ENCODE data around the gene SMPD3.
A peak's percentile ranks its signal among the peaks of the same experiment; 100 is the strongest.

The SMPD3 gene

GRCh38 chr16:68351463-68351862 is 96.8 kb downstream of the SMPD3 start:
- no peak for DNase-seq

- DNase-seq: no peak
Measured at GRCh38 chr16:68350813-68351350, 97.4 kb downstream of the SMPD3 start.

GRCh38 chr16:68349838-68350410 is 98.4 kb downstream of the SMPD3 start:
- DNase-seq: no peak

- DNase-seq: no peak
Measured at GRCh38 chr16:68348639-68349445, 99.5 kb downstream of the SMPD3 start.

GRCh38 chr16:68347605-68348004 is 100.7 kb downstream of the SMPD3 start:
- DNase-seq: no peak

- no peak for DNase-seq
Measured at GRCh38 chr16:68346892-68347480, 101.3 kb downstream of the SMPD3 start.

GRCh38 chr16:68345958-68346635 is 102.2 kb downstream of the SMPD3 start:
- no peak for DNase-seq

- DNase-seq: no peak
Measured at GRCh38 chr16:68345351-68345810, 102.9 kb downstream of the SMPD3 start.

- DNase-seq: no peak
Measured at GRCh38 chr16:68344252-68344651, 104.1 kb downstream of the SMPD3 start.

- no peak for DNase-seq
Measured at GRCh38 chr16:68343137-68343536, 105.2 kb downstream of the SMPD3 start.

- no peak for DNase-seq
Measured at GRCh38 chr16:68342620-68343019, 105.7 kb downstream of the SMPD3 start.

GRCh38 chr16:68339214-68339613 is 109.1 kb downstream of the SMPD3 start:
- no peak for DNase-seq

GRCh38 chr16:68338326-68339119 is 109.8 kb downstream of the SMPD3 start:
- DNase-seq: no peak

GRCh38 chr16:68335175-68335574 is 113.1 kb downstream of the SMPD3 start:
- no peak for DNase-seq

- DNase-seq: no peak
Measured at GRCh38 chr16:68332411-68333121, 115.7 kb downstream of the SMPD3 start.

GRCh38 chr16:68331879-68332410 is 116.4 kb downstream of the SMPD3 start:
- no peak for DNase-seq

- no peak for DNase-seq
Measured at GRCh38 chr16:68328860-68329390, 119.4 kb downstream of the SMPD3 start.

GRCh38 chr16:68328151-68328859 is 120.0 kb downstream of the SMPD3 start:
- peak; percentile 33 for DNase-seq

GRCh38 chr16:68324780-68325357 is 123.4 kb downstream of the SMPD3 start:
- no peak for DNase-seq

- DNase-seq: no peak
Measured at GRCh38 chr16:68324336-68324735, 124.0 kb downstream of the SMPD3 start.
